MM.1S (cell line): ENCODE results near the gene ALAS1.

ENCODE experiments used
- DNase-seq: peaks from one replicate; pipeline ENCODE4 v3.0.0-alpha.2; 2015
- H2AFZ ChIP-seq: fragments of 300-600 bp; sonication (generic); 2 replicates; pipeline ENCODE4 v1.6.0; 2016; ENCODE audit warnings: antibody characterized with exemption, low read length
- H3F3A ChIP-seq: fragments of 300-600 bp; sonication (generic); 2 replicates; pipeline ENCODE4 v1.6.1; 2016; ENCODE audit warnings: mild to moderate bottlenecking, antibody characterized with exemption, low read length, moderate library complexity, mixed read lengths; ENCODE audit not compliant: insufficient read depth
- H3K27ac ChIP-seq: fragments of 300-600 bp; sonication (generic); 2 replicates; pipeline ENCODE4 v1.5.1; 2016; ENCODE audit warnings: mild to moderate bottlenecking, low read length
- H3K27me3 ChIP-seq: fragments of 300-600 bp; sonication (generic); replicated peaks from 2 replicates; pipeline ENCODE4 v1.6.0; 2016; ENCODE audit warnings: low read length; ENCODE audit not compliant: insufficient read depth
- H3K36me3 ChIP-seq: fragments of 300-600 bp; sonication (generic); replicated peaks from 2 replicates; pipeline ENCODE4 v1.6.1; 2016; ENCODE audit warnings: mild to moderate bottlenecking, low read length, mixed read lengths; ENCODE audit not compliant: insufficient read depth
- H3K4me1 ChIP-seq: fragments of 300-600 bp; sonication (generic); 2 replicates; pipeline ENCODE4 v1.6.1; 2016; ENCODE audit warnings: low read length, mixed read lengths
- H3K4me2 ChIP-seq: fragments of 300-600 bp; sonication (generic); 2 replicates; pipeline ENCODE4 v1.6.0; 2016; ENCODE audit warnings: low read depth, low read length
- H3K4me3 ChIP-seq: fragments of 300-600 bp; sonication (generic); 2 replicates; pipeline ENCODE4 v1.5.1; 2016; ENCODE audit warnings: low read length, mixed read lengths
- H3K79me2 ChIP-seq: fragments of 300-600 bp; sonication (generic); 2 replicates; pipeline ENCODE4 v1.6.1; 2016; ENCODE audit warnings: mixed run types, low read length, mixed read lengths
- H3K9ac ChIP-seq: fragments of 300-600 bp; sonication (generic); 2 replicates; pipeline ENCODE4 v1.6.1; 2016; ENCODE audit warnings: low read length, mixed read lengths
- H3K9me2 ChIP-seq: fragments of 300-600 bp; sonication (generic); replicated peaks from 2 replicates; pipeline ENCODE4 v1.6.1; 2016; ENCODE audit warnings: mild to moderate bottlenecking, low read length, mixed read lengths; ENCODE audit not compliant: insufficient read depth
- H3K9me3 ChIP-seq: fragments of 300-600 bp; sonication (generic); replicated peaks from 2 replicates; pipeline ENCODE4 v1.6.1; 2016; ENCODE audit warnings: mild to moderate bottlenecking, low read length, mixed read lengths; ENCODE audit not compliant: insufficient read depth
- H4K20me1 ChIP-seq: fragments of 300-600 bp; sonication (generic); 2 replicates; pipeline ENCODE4 v1.6.1; 2016; ENCODE audit warnings: mild to moderate bottlenecking, low read length, moderate library complexity, mixed read lengths; ENCODE audit not compliant: insufficient read depth
- EZH2 ChIP-seq: fragments of 300-600 bp; sonication (generic); optimal IDR thresholded peaks from 2 replicates; pipeline ENCODE3; 2017; ENCODE audit warnings: low read depth, mild to moderate bottlenecking, antibody characterized with exemption, low read length, mixed read lengths
- EZH2phosphoT487 ChIP-seq: fragments of 300-600 bp; sonication (generic); IDR thresholded peaks from 2 replicates; pipeline ENCODE4 v1.6.1; 2018; ENCODE audit warnings: antibody characterized with exemption, low read length
- TF ChIP-seq, protein P1 (sequence below): fragments of 300-600 bp; sonication (generic); IDR thresholded peaks from 2 replicates; pipeline ENCODE4 v1.5.1; 2016; ENCODE audit warnings: antibody characterized with exemption, low read length, mixed read lengths

ALAS1 gene

DNA sequence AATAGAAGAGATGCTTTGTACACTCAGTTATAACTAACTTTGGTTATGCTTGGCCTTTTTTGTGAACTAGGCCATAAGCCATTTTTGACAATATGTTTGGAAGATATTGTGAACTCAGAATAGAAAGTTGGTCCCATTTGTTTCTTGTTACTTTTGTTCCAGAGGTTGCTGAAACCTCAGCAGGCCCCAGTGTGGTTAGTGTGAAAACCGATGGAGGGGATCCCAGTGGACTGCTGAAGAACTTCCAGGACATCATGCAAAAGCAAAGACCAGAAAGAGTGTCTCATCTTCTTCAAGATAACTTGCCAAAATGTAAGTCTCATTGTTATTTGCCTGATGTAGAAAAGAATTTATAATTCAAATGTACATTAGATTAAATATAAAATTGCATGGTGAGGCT is 5.7 kb downstream of the ALAS1 start:
- Histone ChIP-seq H4K20me1 (no peaks in the 10 kb centered on the region), H3K4me1 (peaks cover 8% of the 10 kb centered on the region), H2AFZ (no peak overlapping the region), H3K9me3 (no peaks in the 10 kb centered on the region), H3K9me2 (no peaks in the 10 kb centered on the region), H3K27me3 (no peaks in the 10 kb centered on the region), H3F3A (no peaks in the 10 kb centered on the region), H3K27ac (no peak overlapping the region), H3K4me2 (no peak overlapping the region), H3K36me3 (peaks cover 4% of the 10 kb centered on the region), H3K4me3 (no peak overlapping the region), H3K9ac (no peak overlapping the region), H3K79me2 (peaks cover 9% of the 10 kb centered on the region)
- DNase-seq = no peak
- no peak for TF ChIP-seq EZH2

DNA sequence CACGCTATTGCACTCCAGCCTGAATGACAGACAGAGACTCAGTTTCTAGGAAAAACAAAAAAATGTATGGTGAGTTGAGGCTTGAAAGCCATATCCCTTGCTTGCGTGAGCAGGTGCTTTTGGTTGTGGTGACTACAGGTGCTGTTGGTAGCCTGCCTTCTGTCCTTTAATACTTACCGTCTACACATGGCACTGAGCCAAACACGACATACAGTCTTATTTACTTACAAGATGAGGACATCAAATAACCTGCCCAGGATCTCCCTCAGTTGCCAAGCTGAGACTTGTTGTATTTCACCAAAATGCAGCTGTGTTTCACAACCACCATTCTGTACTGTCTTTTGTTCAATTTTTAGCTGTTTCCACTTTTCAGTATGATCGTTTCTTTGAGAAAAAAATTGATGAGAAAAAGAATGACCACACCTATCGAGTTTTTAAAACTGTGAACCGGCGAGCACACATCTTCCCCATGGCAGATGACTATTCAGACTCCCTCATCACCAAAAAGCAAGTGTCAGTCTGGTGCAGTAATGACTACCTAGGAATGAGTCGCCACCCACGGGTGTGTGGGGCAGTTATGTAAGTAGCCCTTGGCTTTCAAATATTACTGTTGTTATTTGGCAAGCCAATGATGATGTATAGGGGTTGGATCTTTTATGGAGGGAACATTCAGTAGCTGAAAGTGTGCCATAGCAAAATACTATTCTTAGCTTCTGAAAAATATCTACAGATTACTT is 6.5 kb downstream of the ALAS1 start:
- Histone ChIP-seq H3K9me2 (no peaks in the 10 kb centered on the region), H2AFZ (no peak overlapping the region), H3K36me3 (peaks cover 4% of the 10 kb centered on the region; the same call in 1 of the 2 replicates), H3K4me3 (no peak overlapping the region), H3K79me2 (peaks cover under 1% of the 10 kb centered on the region), H3K4me2 (no peak overlapping the region), H3K9me3 (no peaks in the 10 kb centered on the region), H3K27me3 (no peaks in the 10 kb centered on the region), H3K4me1 (0 out of 2 replicates have a peak, but pooled peaks cover under 1% of the 10 kb centered on the region), H3K9ac (no peak overlapping the region), H4K20me1 (no peaks in the 10 kb centered on the region), H3K27ac (no peak overlapping the region), H3F3A (no peaks in the 10 kb centered on the region)
- DNase-seq = peak; percentile 34
- no peak for TF ChIP-seq EZH2
- TF ChIP-seq, protein P1, sequence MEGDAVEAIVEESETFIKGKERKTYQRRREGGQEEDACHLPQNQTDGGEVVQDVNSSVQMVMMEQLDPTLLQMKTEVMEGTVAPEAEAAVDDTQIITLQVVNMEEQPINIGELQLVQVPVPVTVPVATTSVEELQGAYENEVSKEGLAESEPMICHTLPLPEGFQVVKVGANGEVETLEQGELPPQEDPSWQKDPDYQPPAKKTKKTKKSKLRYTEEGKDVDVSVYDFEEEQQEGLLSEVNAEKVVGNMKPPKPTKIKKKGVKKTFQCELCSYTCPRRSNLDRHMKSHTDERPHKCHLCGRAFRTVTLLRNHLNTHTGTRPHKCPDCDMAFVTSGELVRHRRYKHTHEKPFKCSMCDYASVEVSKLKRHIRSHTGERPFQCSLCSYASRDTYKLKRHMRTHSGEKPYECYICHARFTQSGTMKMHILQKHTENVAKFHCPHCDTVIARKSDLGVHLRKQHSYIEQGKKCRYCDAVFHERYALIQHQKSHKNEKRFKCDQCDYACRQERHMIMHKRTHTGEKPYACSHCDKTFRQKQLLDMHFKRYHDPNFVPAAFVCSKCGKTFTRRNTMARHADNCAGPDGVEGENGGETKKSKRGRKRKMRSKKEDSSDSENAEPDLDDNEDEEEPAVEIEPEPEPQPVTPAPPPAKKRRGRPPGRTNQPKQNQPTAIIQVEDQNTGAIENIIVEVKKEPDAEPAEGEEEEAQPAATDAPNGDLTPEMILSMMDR = no peak
- TF ChIP-seq EZH2phosphoT487 = no peak

DNA sequence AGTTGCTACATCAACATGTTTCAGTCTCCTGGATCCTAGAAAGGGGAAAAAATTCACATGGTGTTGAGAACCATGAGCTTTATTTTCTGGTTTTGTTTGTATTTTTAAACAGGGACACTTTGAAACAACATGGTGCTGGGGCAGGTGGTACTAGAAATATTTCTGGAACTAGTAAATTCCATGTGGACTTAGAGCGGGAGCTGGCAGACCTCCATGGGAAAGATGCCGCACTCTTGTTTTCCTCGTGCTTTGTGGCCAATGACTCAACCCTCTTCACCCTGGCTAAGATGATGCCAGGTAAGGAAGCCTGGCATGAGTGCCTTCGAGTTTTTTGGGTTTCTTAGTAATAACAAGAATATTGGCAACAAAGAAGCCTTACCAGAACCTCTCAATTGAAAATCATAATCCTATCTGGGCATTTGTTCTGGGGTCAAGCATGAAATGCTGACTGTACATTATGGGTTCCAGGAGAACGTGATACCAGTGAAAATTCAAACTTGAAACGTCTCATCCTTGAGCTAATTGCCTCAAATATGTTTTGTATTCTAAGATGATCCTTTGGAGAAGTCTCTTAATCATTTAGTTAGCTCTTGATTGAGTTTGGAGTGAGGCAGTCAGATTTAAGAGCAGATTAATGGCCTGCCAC is 7.9 kb downstream of the ALAS1 start:
- H4K20me1 ChIP-seq = no peaks in the 10 kb centered on the region
- no peaks in the 10 kb centered on the region for H3K9me3 ChIP-seq
- H3K79me2 ChIP-seq = no peaks in the 10 kb centered on the region
- H3K27me3 ChIP-seq = no peaks in the 10 kb centered on the region
- H3K4me2 ChIP-seq = no peak overlapping the region
- H3K9me2 ChIP-seq = no peaks in the 10 kb centered on the region
- no peaks in the 10 kb centered on the region for H3F3A ChIP-seq
- no peak for DNase-seq
- no peak overlapping the region for H2AFZ ChIP-seq
- no peak overlapping the region for H3K4me3 ChIP-seq
- no peak overlapping the region for H3K9ac ChIP-seq
- peaks cover 4% of the 10 kb centered on the region; the same call in 1 of the 2 replicates for H3K36me3 ChIP-seq
- H3K4me1 ChIP-seq = no peaks in the 10 kb centered on the region
- no peak overlapping the region for H3K27ac ChIP-seq
- TF ChIP-seq EZH2phosphoT487 = no peak
- no peak for TF ChIP-seq EZH2
- TF ChIP-seq, protein P1 = no peak

DNA sequence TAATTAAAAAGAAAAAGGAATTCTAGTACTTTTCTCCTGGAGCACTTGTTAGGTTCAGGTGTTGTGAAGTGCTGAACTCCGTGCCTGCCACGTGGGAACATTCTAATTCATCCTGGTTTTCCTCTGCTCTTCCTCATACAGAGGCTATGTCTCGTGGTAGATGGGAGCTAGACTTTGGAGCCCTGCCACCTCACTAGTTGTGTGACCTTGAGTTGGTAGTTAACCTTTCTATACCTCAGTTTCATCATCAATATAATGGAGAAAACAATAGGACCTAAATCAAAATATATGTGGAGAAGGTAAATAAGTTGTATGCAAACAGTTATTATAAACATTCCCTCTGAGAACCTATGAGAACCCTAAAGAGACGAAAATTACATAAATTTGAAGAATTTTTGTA is 10.6 kb downstream of the ALAS1 start:
- TF ChIP-seq EZH2 (no peak), EZH2phosphoT487 (no peak)
- TF ChIP-seq, protein P1 = no peak
- no peak overlapping the region for H3K4me3 ChIP-seq
- no peaks in the 10 kb centered on the region for H4K20me1 ChIP-seq
- no peaks in the 10 kb centered on the region for H3K9me3 ChIP-seq
- H3K4me1 ChIP-seq = no peaks in the 10 kb centered on the region
- H3K27ac ChIP-seq = no peak overlapping the region
- H3K9ac ChIP-seq = no peak overlapping the region
- no peak for DNase-seq
- H3K9me2 ChIP-seq = no peaks in the 10 kb centered on the region
- no peak overlapping the region for H3K4me2 ChIP-seq
- H3K27me3 ChIP-seq = no peaks in the 10 kb centered on the region
- H3F3A ChIP-seq = no peaks in the 10 kb centered on the region
- peaks cover 4% of the 10 kb centered on the region; the same call in 1 of the 2 replicates for H3K36me3 ChIP-seq
- H3K79me2 ChIP-seq = no peaks in the 10 kb centered on the region
- H2AFZ ChIP-seq = no peak overlapping the region
